HG02840 (cell line): ENCODE measurements around the gene ZBTB48.
"Not testable (repeated sequence)": the region's sequence is repeated elsewhere in the genome, so short reads cannot be mapped to it uniquely, and the experiment has no call there.

Source experiments
- ATAC-seq: cut with Tn5 transposase; IDR thresholded peaks from one replicate; pipeline ENCODE4 v1.9.1; 2021; ENCODE audit warnings: mild to moderate bottlenecking, moderate library complexity, moderate number of reproducible peaks; ENCODE audit not compliant: unreplicated experiment, low FRiP score

The ZBTB48 gene

DNA sequence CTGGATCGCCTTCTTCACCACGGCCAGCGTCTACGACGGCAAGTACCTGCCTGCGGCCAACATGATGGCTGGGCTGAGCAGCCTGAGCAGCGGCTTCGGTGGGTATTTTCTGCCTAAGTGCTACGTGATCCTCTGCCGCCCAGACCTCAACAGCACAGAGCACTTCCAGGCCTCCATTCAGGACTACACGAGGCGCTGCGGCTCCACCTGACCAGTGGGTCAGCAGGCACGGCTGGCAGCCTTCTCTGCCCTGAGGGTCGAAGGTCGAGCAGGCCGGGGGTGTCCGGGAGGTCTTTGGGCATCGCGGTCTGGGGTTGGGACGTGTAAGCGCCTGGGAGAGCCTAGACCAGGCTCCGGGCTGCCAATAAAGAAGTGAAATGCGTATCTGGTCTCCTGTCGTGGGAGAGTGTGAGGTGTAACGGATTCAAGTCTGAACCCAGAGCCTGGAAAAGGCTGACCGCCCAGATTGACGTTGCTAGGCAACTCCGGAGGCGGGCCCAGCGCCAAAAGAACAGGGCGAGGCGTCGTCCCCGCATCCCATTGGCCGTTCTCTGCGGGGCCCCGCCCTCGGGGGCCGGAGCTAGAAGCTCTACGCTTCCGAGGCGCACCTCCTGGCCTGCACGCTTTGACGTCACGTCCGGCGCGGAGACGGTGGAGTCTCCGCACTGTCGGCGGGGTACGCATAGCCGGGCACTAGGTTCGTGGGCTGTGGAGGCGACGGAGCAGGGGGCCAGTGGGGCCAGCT, at the start of gene ZBTB48:
Gene ZBTB48 (plus strand): TSS at position 621 of the 745 bp plus-strand sequence. CDS start 616 bp downstream, outside the sequence.
- peak; percentile 96 for ATAC-seq

DNA sequence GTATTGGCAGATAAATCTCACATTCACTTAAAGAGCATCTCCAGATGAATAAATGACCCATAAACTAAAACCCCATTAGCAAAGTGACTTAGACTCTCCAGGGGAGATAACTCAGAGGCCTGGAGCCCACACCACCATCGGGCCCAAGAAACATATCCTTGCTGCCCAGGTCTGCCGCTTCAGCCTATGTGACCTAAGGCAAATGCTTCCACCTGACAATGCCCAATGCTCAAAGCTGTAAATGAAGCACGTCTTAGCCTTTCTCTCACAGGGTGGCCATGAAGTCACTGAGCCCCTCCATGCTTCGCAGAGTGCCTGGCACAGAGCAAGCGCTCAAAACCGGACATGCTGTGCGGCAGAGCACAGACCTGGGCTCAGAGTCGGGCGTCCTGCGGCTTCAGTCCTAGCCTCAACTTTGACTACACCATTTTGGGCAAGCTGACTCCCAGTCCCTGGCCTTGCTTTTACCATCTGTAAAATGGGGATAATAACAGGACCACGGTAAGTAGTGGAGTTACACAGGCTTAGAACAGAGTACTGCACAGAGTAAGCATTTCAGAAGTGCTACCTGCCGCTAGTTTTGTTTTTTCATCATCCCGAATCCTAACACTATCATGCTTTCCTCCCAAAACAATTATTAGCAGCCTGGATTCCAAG, 49.2 kb upstream of the ZBTB48 start:
- no peak for ATAC-seq

DNA sequence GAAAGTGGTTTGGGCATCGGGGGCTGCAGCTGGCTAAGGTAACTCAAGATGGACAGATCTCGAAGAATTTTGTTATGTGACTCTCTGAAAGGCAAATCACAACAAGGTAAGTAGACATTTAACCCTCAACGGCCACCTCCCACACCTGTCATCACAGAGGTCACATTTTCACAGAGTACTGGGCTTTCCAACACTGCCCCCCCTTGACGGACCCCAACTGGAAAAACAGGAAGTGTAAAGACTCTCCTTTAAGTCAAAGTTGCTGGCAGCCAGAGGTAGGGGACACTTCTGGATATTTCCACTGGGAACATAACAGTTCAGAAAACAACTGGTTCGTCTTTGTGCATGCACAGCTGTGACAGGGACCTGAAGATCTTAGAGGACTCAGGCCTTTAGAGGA, 47.8 kb upstream of the ZBTB48 start:
- ATAC-seq, result no peak

DNA sequence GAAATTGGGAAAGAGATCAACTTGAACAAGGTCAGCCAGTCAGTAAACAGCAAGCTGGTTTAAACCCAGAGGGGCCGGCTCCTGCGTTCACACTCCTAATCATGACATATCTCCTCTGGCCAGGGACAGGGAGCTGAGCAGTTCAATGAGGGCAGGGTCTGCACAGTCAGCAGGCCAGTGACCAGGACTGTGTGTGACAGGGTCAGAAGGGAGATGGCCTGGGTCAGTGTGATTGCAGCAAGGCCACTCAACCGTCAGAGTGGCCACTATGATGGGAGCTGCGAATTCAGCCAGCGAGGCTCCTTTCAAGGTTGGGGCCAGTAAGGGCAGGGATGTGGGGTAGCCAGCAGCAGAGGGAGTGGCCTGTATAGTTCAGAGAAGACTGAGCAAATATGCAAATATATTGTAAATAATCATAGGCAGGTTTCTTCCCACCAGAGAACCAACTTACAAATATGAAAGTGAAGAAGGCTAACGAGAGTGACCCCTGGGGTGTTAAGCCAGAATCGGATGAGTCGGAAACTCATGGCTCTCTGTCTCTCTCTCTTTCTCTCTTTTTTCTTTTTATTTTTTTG, 45.5 kb upstream of the ZBTB48 start:
- ATAC-seq, result no peak

DNA sequence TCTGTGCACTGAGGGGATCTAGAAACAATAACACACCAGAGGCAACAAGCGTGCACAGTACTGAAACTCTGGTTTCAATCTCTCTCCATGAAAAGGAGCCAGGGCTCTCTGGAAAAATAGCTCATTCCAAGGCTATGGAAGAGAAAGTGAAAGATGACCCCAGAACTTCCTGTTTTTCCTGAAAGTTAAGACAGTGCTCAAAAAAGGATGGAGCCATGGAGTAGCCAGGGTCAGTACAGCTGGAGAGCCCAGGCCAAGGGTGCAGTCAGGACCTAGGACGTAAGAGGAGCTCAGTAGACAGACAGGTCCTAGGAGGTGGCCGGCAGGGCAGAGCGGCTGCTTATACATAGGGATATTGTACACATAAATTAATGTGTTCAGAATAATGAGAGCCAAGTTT, 44.6 kb upstream of the ZBTB48 start:
- ATAC-seq, result no peak

DNA sequence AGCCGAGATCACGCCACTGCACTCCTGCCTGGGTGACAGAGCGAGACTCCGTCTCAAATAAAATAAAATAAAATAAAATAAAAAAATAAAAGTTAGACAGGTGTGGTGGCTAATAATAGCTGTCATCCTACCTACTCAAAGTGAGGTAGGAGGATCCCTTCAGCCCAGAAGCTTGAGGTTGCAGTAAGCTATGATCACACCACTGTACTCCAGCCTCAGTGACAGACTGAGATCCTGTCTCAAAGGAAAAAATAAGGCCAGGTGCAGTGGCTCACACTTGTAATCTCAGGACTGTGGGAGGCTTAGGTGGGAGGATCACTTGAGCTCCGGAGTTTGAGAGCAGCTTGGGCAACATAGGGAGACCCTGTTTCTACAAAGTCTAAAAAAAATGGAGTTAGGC, 43.5 kb upstream of the ZBTB48 start:
- no peak for ATAC-seq

DNA sequence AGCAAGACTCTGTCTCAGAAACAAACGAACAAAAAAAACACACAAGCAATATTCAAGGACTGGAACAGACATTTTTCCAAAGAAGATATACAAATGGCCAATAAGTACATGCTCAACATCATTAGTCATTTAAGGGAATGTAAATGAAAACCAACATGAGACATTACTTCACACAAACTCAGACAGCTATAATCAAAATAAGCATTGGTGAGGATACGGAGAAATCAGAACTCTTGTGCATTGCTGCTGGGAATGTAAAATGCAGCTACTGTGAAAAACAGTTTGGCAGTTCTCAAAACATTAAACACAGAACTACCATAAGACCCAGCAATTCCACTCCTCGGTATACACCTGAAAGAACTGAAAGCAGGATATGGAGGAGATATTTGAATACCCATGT, 40.8 kb upstream of the ZBTB48 start:
- no peak for ATAC-seq

DNA sequence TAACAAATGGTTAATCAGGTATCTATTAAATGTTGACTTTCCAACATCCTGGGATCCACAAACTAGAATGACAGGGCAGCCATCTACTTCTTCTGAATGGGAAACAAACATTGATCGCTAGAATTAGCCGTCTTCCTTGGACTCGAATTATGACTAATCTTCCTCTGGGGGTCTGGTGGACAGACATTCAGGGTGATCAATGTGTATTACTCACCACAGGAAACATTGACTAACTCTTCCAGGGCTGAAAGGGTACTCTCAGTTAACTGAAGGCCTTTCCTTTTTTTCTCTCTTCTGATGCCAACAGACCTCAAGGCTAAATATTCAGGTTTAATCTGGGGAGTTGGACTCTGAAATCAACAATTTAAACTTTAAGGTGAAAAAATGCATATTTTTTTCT, 35.0 kb upstream of the ZBTB48 start:
- ATAC-seq, result no peak

DNA sequence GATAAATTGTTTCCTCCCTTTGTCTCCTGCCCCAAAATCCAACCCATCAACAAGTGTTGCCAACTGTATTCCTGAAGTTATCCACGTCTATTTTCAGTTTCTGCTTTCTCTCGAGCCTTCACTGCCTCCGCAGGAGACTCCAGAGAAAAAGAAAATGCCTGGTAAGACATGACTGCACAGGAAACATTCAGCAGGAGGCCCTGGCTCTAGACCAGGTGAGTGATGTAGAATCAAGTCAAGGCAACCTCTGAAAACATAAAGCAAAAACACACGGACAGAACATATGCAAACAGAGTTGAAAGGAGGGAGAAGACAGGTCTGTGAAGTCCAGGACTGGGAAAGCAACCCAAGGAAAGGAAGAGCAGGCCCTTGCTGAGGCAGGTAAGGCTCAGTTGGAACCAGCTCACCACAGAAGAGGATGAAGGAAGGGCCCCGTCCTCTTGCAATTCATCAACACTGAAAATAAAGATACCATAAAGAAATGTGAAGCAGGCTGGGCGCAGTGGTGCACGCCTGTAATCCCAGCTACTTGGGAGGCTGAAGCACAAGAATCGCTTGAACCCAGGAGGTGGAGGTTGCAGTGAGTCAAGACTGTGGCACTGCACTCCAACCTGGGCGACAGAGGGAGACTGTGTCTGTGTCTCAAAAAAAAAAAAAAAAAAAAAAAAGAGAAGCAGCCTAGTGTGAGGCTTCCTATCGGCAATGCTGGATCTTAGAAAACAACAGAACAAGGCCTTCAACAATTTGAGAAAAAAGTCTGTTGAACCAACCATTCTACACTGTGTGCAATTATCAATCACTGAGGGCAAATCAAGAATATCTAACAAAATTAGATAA, 34.3 kb upstream of the ZBTB48 start:
- no peak for ATAC-seq

DNA sequence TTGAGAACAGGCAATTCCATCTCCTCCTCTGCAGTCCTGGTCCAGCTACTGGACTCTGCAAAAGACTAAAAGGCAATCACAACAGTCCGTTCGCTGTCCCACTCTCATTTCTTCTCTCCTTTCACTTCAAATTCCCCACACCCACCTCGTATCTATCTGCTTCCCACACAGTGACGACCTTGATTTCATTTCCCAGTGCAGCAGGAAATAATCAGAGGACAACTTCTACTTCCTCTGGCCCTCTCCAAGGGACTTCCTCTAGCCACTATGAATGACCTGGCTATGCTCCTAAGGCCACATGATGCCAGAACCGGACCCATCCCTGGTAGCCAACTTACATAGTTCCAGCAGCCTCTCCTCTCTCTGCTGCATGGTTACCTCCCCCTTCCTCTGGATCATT, 33.5 kb upstream of the ZBTB48 start:
- no peak for ATAC-seq

DNA sequence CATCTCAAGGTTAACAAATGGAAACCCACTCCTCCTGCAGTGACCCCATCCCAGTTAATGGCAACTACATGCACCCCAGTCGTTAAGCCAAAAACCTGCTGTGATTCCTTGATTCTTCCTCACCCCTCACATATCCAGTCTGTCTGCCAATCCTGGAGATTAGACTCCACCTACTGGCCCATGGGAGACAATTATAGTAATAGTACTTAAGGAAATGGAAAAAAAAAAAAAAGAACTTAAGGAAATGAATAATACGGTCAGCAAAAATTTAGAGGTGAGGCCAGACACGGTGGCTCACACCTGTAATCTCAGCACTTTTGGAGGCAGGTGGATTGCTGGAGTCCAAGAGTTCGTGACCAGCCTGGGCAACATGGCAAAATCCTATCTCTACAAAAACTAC, 32.5 kb upstream of the ZBTB48 start:
- ATAC-seq, result no peak

DNA sequence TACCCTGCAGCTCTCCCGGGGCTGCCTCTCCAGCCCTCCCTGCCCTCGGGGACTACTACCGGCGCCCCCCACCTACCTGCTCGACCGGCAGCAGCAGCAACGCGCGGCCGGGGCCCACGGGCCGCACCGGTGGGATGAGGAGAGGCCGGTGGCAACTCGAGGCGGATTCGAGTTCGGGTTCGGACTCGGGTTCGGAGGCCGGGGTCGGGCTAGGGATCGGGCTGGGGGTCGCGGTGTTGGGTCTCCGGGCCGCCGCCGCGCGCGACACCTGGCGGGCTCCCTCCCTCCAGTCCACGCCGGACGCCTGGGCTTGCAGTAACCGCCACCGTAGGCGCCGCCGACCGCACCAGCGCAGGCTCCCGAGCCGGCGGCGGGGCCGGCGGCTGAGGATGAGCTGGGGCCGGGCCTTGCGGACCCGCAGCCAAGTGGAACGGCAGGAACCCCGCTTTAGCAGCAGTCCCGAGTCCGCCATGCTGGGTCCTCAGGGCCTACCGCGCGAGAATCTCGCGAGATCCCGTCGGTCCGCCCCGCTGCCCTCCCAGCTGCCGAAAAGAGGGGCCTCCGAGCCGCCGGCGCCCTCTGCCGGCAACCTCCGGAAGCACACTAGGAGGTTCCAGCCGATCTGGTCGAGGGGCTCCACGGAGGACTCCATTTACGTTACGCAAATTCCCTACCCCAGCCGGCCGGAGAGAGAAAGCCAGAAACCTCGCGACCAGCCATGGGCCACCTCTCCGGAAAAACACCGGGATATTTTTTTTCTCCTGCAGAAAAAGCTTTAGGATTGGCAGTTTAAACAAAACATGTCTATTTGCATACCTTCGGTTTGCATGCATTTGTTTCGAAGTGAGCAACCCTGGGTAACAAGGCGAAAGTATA, 25.5 kb upstream of the ZBTB48 start, which contains the start of gene NOL9:
Gene NOL9 (minus strand): TSS at position 483 of the 876 bp plus-strand sequence. CDS start 11 bp downstream, at position 472.
- ATAC-seq, result peak; percentile 91

DNA sequence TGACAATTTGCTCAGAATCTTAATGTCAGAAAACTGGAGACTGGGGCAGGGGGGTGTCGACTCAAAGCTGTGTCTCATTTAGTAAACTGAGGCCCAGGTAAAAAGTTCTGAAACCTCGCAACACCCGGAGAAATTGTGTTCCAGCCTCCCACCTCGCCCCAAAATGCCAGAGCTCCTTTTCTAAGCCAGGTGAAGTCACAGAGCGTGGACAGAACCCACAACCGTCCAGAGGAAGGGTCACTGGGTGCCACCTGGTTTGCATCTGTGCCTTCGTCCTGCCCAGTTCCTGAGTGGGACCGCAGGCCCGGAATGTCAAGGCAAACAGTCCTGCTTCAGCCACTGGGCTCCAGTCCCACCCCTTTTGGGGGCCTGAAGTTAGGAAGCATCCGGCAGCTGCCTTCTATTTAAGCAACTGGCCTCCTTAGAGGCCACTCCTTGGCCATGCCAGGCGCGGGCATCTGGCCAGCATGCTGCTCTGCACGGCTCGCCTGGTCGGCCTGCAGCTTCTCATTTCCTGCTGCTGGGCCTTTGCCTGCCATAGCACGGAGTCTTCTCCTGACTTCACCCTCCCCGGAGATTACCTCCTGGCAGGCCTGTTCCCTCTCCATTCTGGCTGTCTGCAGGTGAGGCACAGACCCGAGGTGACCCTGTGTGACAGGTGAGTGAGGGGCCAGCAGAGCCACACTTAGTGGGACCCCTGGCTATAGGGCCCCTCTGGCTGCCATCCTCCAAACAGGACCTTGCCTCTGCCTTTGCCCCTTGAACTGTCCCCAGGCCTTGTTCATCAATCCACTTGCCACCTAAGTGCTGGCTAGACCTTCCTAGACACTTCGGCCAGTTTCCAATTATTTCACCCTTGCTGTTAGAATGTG, 24.7 kb upstream of the ZBTB48 start, which contains the start of gene TAS1R1:
Gene TAS1R1 (plus strand): TSS at position 401 of the 872 bp plus-strand sequence. CDS start 67 bp downstream, at position 468.
- ATAC-seq, result no peak

DNA sequence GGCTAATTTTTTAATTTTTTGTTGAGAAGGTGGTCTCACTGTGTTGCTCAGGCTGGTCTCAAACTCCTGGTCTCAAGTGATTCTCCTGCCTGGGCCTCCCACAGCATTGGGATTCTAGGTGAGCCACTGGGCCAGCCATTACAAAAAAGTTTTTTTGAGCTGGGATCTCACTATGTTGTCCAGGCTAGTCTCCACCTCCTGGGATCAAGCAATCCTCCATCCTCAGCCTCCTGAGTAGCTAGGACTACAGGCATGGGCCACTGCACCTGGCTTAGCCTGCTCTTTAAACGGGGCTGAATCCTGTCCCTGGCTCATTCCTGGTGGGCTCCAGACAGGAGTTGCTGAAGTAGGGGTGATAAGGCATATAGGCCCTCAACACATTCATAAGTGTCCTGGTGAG, 22.2 kb upstream of the ZBTB48 start:
- ATAC-seq, result no peak

DNA sequence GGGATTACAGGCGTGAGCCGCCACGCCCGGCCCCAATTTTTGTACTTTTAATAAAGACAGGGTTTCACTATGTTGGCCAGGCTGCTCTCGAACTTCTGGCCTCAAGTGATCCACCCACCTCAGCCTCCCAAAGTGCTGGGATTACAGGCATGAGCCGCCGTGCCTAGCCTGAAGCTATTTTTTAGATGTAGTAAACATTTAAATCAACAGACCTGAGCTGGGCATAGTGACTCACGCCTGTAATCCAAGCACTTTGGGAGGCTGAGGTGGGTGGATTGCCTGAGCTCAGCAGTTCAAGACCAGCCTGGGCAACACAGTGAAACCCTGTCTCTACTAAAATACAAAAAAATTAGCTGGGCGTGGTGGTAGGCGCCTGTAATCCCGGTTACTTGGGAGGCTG, 20.6 kb upstream of the ZBTB48 start:
- ATAC-seq, result not testable (repeated sequence)

DNA sequence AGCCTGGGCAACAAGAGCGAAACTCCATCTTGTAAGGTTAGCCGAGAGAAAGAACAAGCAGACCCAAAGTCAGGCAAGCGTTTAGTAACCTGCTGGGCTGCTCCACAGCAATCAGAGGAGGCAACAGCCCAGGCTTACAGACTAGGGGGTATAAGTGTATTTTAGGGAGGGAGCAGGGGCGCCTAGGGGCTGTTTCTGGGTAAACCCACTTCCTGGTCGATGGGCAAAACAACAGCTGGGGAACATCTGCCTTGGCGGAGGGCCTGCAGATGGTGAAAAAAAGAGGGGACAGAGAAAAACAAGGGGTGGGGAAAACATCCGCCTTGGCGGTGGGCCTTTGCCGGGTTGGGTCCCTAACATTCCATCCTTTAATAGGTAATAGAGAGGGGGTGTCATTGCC, 19.5 kb upstream of the ZBTB48 start:
- no peak for ATAC-seq

DNA sequence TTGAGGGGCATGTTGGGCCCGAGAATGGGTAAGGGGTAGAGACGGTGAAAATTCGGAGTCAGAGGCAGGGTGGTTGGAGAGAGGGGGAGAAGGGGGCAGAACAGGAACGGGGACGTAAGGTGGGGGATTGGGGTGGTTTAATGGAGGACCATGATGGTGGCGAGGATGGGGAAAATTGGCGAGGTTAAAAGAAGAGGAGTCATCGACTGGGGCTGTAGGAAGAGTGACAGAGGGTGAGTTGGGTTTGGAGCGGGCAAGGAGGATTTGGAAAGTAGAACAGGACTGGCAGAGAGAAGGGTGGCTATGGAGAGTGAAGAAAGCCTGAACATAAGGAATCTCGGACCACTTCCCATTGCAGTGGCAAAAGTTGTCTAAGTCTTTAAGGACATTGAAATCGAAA, 10.8 kb upstream of the ZBTB48 start:
- ATAC-seq, result no peak

DNA sequence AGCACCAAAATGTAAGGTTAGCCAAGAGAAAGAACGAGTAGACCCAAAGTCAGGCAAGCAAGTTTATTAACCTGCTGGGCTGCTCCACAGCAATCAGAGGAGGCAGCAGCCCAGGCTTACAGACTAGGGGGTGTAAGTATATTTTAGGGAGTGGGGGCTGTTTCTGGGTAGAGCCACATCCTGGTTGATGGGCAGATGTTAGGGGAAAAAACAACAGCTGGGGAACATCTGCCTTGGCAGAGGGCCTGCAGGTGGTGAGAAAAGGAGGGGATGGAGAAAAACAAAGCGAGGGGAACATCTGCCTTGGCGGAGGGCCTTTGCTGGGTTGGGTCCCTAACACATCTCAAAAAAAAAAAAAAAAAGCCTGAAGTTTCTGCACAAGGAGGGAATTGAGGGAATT, 9.7 kb upstream of the ZBTB48 start:
- ATAC-seq, result no peak

DNA sequence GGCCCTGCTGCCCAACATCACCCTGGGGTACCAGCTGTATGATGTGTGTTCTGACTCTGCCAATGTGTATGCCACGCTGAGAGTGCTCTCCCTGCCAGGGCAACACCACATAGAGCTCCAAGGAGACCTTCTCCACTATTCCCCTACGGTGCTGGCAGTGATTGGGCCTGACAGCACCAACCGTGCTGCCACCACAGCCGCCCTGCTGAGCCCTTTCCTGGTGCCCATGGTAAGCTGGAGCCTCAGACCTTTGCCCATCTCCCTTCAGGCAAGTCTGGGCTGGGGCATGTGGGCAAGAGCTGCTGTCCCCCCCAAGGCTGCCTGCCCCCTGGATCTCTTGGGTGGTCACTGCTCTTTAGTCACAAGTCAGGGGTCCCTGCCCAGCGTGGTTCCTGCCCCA, 8.8 kb upstream of the ZBTB48 start:
- no peak for ATAC-seq
